Kidney tubule cell (primary cell): ENCODE data around the gene ARHGEF28.

Source experiments
- DNase-seq: peaks from one replicate; pipeline ENCODE4 v3.0.0-alpha.2; 2018; ENCODE audit warnings: low spot score

The ARHGEF28 gene

GRCh38 chr5:73857446-73857845 lies 231.4 kb downstream of the ARHGEF28 start:
- DNase-seq = no peak

- DNase-seq = no peak
Observed at GRCh38 chr5:73858054-73858453, 232.1 kb downstream of the ARHGEF28 start.

GRCh38 chr5:73858776-73859175 lies 232.8 kb downstream of the ARHGEF28 start:
- DNase-seq = no peak

- DNase-seq = no peak
Observed at GRCh38 chr5:73859696-73860095, 233.7 kb downstream of the ARHGEF28 start.

GRCh38 chr5:73861313-73861988 lies 235.5 kb downstream of the ARHGEF28 start:
- no peak for DNase-seq

GRCh38 chr5:73862796-73863195 lies 236.8 kb downstream of the ARHGEF28 start:
- no peak for DNase-seq

GRCh38 chr5:73863876-73864275 lies 237.9 kb downstream of the ARHGEF28 start:
- no peak for DNase-seq

- no peak for DNase-seq
Observed at GRCh38 chr5:73865315-73865714, 239.3 kb downstream of the ARHGEF28 start.

- peak; percentile 25 for DNase-seq
Observed at GRCh38 chr5:73867345-73868335, 241.6 kb downstream of the ARHGEF28 start.

- no peak for DNase-seq
Observed at GRCh38 chr5:73883646-73884045, 257.6 kb downstream of the ARHGEF28 start.

GRCh38 chr5:73887688-73888087 lies 261.7 kb downstream of the ARHGEF28 start:
- no peak for DNase-seq

GRCh38 chr5:73890569-73890968 lies 264.6 kb downstream of the ARHGEF28 start:
- no peak for DNase-seq

GRCh38 chr5:73892218-73892617 lies 266.2 kb downstream of the ARHGEF28 start:
- DNase-seq = no peak

- DNase-seq = no peak
Observed at GRCh38 chr5:73892806-73893205, 266.8 kb downstream of the ARHGEF28 start.

GRCh38 chr5:73893813-73894212 lies 267.8 kb downstream of the ARHGEF28 start:
- no peak for DNase-seq

- no peak for DNase-seq
Observed at GRCh38 chr5:73894860-73895259, 268.9 kb downstream of the ARHGEF28 start.

- no peak for DNase-seq
Observed at GRCh38 chr5:73895471-73895870, 269.5 kb downstream of the ARHGEF28 start.

- no peak for DNase-seq
Observed at GRCh38 chr5:73896097-73896496, 270.1 kb downstream of the ARHGEF28 start.

- DNase-seq = no peak
Observed at GRCh38 chr5:73896668-73897067, 270.7 kb downstream of the ARHGEF28 start.

- DNase-seq = no peak
Observed at GRCh38 chr5:73897893-73898292, 271.9 kb downstream of the ARHGEF28 start.

GRCh38 chr5:73899055-73899454 lies 273.1 kb downstream of the ARHGEF28 start:
- no peak for DNase-seq

GRCh38 chr5:73899916-73900315 lies 273.9 kb downstream of the ARHGEF28 start:
- no peak for DNase-seq

GRCh38 chr5:73900566-73900965 lies 274.6 kb downstream of the ARHGEF28 start:
- no peak for DNase-seq
